SK-N-SH (cell line): ENCODE measurements around the gene SAMD14. TPM values are rescaled to one million over a fixed set of nuclear protein-coding genes. Genes with fewer than 3 reads are reported as not detected.

Experiments used
- CTCF ChIA-PET: fragments of 300-600, 350-600 bp; formaldehyde crosslinking; extraction: SDS; loops from one replicate; lab custom pipeline; 2021; lab: Yijun Ruan, JAX
- POLR2A ChIA-PET: fragments of 350-600 bp; sonication (Branson Sonifier 250); formaldehyde crosslinking; extraction: SDS; loops from one replicate; lab custom pipeline; 2020; ENCODE audit warnings: antibody characterized with exemption, inconsistent platforms; lab: Yijun Ruan, JAX
- DNase-seq: peaks from one replicate; pipeline ENCODE4 v3.0.0; 2012
- H2AFZ ChIP-seq: fragments of 200-600 bp; sonication (generic); 2 replicates; pipeline ENCODE4 v1.8.1; 2016; ENCODE audit warnings: antibody characterized with exemption, mild to moderate bottlenecking, low read depth
- H3F3A ChIP-seq: fragments of 200-600 bp; sonication (generic); replicated peaks from 2 replicates; pipeline ENCODE3; 2016; ENCODE audit warnings: antibody characterized with exemption, mild to moderate bottlenecking; ENCODE audit not compliant: insufficient read depth
- H3K27ac ChIP-seq, 2 experiments: fragments of 200-500 bp in 1 of 2; fragments of 200-600 bp in 1 of 2; sonication (Bioruptor generic) in 1 of 2; sonication (generic), shearing (Covaris generic) in 1 of 2; 2 replicates each; pipeline versions ENCODE4 v1.5.1 to v1.6.1; 2014 to 2016; ENCODE audit warnings: low read depth in 2 of 2, inconsistent platforms in 1 of 2, low read length in 1 of 2, mild to moderate bottlenecking in 1 of 2, mixed read lengths in 1 of 2
- H3K27me3 ChIP-seq: fragments of 200-600 bp; sonication (generic), shearing (Covaris generic); 2 replicates; pipeline ENCODE4 v1.6.1; 2016; ENCODE audit warnings: mixed run types; ENCODE audit not compliant: insufficient read depth
- H3K36me3 ChIP-seq, 2 experiments: fragments of 200-500 bp in 1 of 2; fragments of 200-600 bp in 1 of 2; sonication (Bioruptor generic) in 1 of 2; sonication (generic) in 1 of 2; replicated peaks in 1 of 2; 2 replicates each; pipeline versions ENCODE3 to v1.5.1; 2014 to 2016; ENCODE audit warnings: low read length in 1 of 2, mild to moderate bottlenecking in 1 of 2; ENCODE audit not compliant: insufficient read depth in 2 of 2, control insufficient read depth in 1 of 2
- H3K4me1 ChIP-seq, 2 experiments: fragments of 200-500 bp in 1 of 2; fragments of 200-600 bp in 1 of 2; sonication (Bioruptor generic) in 1 of 2; sonication (generic), shearing (Covaris generic) in 1 of 2; 2 replicates each; pipeline versions ENCODE4 v1.5.1 to v1.6.1; 2014 to 2016; ENCODE audit warnings: low read depth in 1 of 2, low read length in 1 of 2, mixed run types in 1 of 2; ENCODE audit not compliant: insufficient read depth in 2 of 2, control insufficient read depth in 1 of 2
- H3K4me2 ChIP-seq: fragments of 200-600 bp; sonication (generic), shearing (Covaris generic); 2 replicates; pipeline ENCODE4 v1.6.1; 2017; ENCODE audit warnings: mixed run types
- H3K4me3 ChIP-seq, 2 experiments: fragments of 200-500 bp in 1 of 2; fragments of 200-600 bp in 1 of 2; sonication (Bioruptor generic) in 1 of 2; sonication (generic), shearing (Covaris generic) in 1 of 2; 2 replicates each; pipeline versions ENCODE4 v1.5.1 to v1.8.1; 2014 to 2016; ENCODE audit warnings: low read depth in 2 of 2, inconsistent platforms in 1 of 2, low read length in 1 of 2, mild to moderate bottlenecking in 1 of 2, mixed read lengths in 1 of 2, moderate library complexity in 1 of 2
- H3K79me2 ChIP-seq: fragments of 200-600 bp; sonication (generic); 2 replicates; pipeline ENCODE4 v1.8.1; 2017; ENCODE audit warnings: mild to moderate bottlenecking; ENCODE audit not compliant: insufficient read depth
- H3K9ac ChIP-seq: fragments of 200-600 bp; sonication (generic); 2 replicates; pipeline ENCODE4 v1.6.1; 2017; ENCODE audit warnings: mixed run types
- H3K9me2 ChIP-seq: fragments of 200-600 bp; sonication (generic); 2 replicates; pipeline ENCODE4 v1.6.1; 2017; ENCODE audit warnings: mixed run types
- H3K9me3 ChIP-seq: fragments of 200-600 bp; sonication (generic); 2 replicates; pipeline ENCODE4 v1.6.1; 2017; ENCODE audit warnings: mixed run types, mild to moderate bottlenecking, moderate library complexity
- H4K20me1 ChIP-seq: fragments of 200-600 bp; sonication (generic); 2 replicates; pipeline ENCODE4 v1.6.1; 2017; ENCODE audit warnings: mild to moderate bottlenecking, mixed run types; ENCODE audit not compliant: insufficient read depth
- ELF1 ChIP-seq: IDR thresholded peaks from 2 replicates; pipeline ENCODE4 v1.4.0; 2012
- EP300 ChIP-seq, 2 experiments: IDR thresholded peaks; 2 replicates each; pipeline versions ENCODE4 v1.4.0 to v1.6.1; 2012; ENCODE audit warnings: borderline replicate concordance in 1 of 2, low read depth in 1 of 2, low read length in 1 of 2
- EZH2phosphoT487 ChIP-seq: fragments of 200-600 bp; sonication (generic); IDR thresholded peaks from 2 replicates; pipeline ENCODE4 v1.6.1; 2017; ENCODE audit warnings: low read depth, mixed run types, mild to moderate bottlenecking, antibody characterized with exemption, moderate library complexity, borderline replicate concordance
- FOSL2 ChIP-seq: IDR thresholded peaks from 2 replicates; pipeline ENCODE4 v1.4.0; 2012; ENCODE audit warnings: low read depth, mild to moderate bottlenecking, moderate library complexity, borderline replicate concordance
- FOXJ3 ChIP-seq: sonication (generic); formaldehyde crosslinking; IDR thresholded peaks from 2 replicates; pipeline ENCODE4 v1.5.1; 2020; ENCODE audit warnings: mild to moderate bottlenecking, missing genetic modification reagents
- FOXM1 ChIP-seq: IDR thresholded peaks from 2 replicates; pipeline ENCODE4 v1.4.0; 2012; ENCODE audit warnings: low read depth, mild to moderate bottlenecking
- GABPA ChIP-seq: IDR thresholded peaks from 2 replicates; pipeline ENCODE4 v1.4.0; 2012; ENCODE audit warnings: low read depth, mild to moderate bottlenecking
- GATA2 ChIP-seq: sonication (generic); formaldehyde crosslinking; IDR thresholded peaks from 2 replicates; pipeline ENCODE4 v1.5.0; 2020; ENCODE audit warnings: mild to moderate bottlenecking, missing genetic modification reagents
- JUND ChIP-seq: IDR thresholded peaks from 2 replicates; pipeline ENCODE4 v1.4.0; 2012
- MEF2A ChIP-seq: IDR thresholded peaks from 2 replicates; pipeline ENCODE4 v1.4.0; 2012; ENCODE audit warnings: low read depth, borderline replicate concordance
- MXI1 ChIP-seq: IDR thresholded peaks from 2 replicates; pipeline ENCODE4 v1.6.1; 2012; ENCODE audit warnings: mild to moderate bottlenecking, low read depth, low read length, improper control_type of control experiment
- POLR2AphosphoS5 ChIP-seq: IDR thresholded peaks from 2 replicates; pipeline ENCODE4 v1.6.1; 2012; ENCODE audit warnings: low read depth, low read length
- RAD21 ChIP-seq: IDR thresholded peaks from 2 replicates; pipeline ENCODE4 v1.6.1; 2012; ENCODE audit warnings: mild to moderate bottlenecking, low read length
- RCOR1 ChIP-seq: fragments of 150-350 bp; IDR thresholded peaks from 2 replicates; pipeline ENCODE4 v1.6.1; 2017; ENCODE audit warnings: antibody characterized with exemption, low read length
- REST ChIP-seq: IDR thresholded peaks from 2 replicates; pipeline ENCODE4 v1.6.1; 2012; ENCODE audit warnings: mild to moderate bottlenecking, low read depth, low read length, moderate library complexity
- TAF1 ChIP-seq: IDR thresholded peaks from 2 replicates; pipeline ENCODE4 v1.6.1; 2012; ENCODE audit warnings: low read depth, mild to moderate bottlenecking, low read length, moderate library complexity, borderline replicate concordance
- TCF12 ChIP-seq: IDR thresholded peaks from 2 replicates; pipeline ENCODE4 v1.4.0; 2012
- WGBS: methylation state at CpG from one replicate; pipeline ENCODE4 v1.1.6; 2017; ENCODE audit warnings: low lambda C conversion rate; 5-methylcytosine and 5-hydroxymethylcytosine counted together
- polyA plus RNA-seq, 3 experiments: library from polyadenylated mRNA; depleted of rRNA; stranded (reverse); fragments of >200 nt; gene quantifications; 2 replicates each; pipeline ENCODE4 v1.2.3, GENCODE V29; 2012
- TF ChIP-seq, protein P1 (sequence below): IDR thresholded peaks from 2 replicates; pipeline ENCODE4 v1.4.0; 2012; ENCODE audit warnings: low read depth
- TF ChIP-seq, protein P2 (sequence below): IDR thresholded peaks from 2 replicates; pipeline ENCODE4 v1.4.0; 2012; ENCODE audit warnings: low read depth, borderline replicate concordance

Gene SAMD14
- polyA plus RNA-seq, 1 of the 3 experiments (the other 2 are of a cell fraction): 3.4 TPM

GRCh38 chr17:50168319-50168718, 38.4 kb upstream of the SAMD14 start:
- no peak overlapping the region for H3K4me3 ChIP-seq
- H4K20me1 ChIP-seq: no peaks in the 10 kb centered on the region
- no peak for TF ChIP-seq MXI1
- TF ChIP-seq FOXJ3 (CRISPR knock-in tag): no peak
- no peak for TF ChIP-seq FOXM1
- no peak for TF ChIP-seq GATA2
- no peak for TF ChIP-seq FOSL2
- TF ChIP-seq MEF2A: no peak
- TF ChIP-seq REST: no peak
- no peak for TF ChIP-seq TAF1
- no peak for TF ChIP-seq GABPA
- no peak for TF ChIP-seq TCF12
- no peak for TF ChIP-seq RAD21
- TF ChIP-seq EP300 (IDR thresholded peaks at IDR 0.05; ENCODE audit: borderline replicate concordance in 1 of 2, low read depth in 1 of 2, low read length in 1 of 2): no peak
- TF ChIP-seq ELF1: no peak
- TF ChIP-seq JUND: no peak
- TF ChIP-seq EZH2phosphoT487: no peak
- no peak for TF ChIP-seq POLR2AphosphoS5
- TF ChIP-seq, protein P1, sequence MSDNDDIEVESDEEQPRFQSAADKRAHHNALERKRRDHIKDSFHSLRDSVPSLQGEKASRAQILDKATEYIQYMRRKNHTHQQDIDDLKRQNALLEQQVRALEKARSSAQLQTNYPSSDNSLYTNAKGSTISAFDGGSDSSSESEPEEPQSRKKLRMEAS: no peak
- TF ChIP-seq RCOR1: no peak
- TF ChIP-seq, protein P2, sequence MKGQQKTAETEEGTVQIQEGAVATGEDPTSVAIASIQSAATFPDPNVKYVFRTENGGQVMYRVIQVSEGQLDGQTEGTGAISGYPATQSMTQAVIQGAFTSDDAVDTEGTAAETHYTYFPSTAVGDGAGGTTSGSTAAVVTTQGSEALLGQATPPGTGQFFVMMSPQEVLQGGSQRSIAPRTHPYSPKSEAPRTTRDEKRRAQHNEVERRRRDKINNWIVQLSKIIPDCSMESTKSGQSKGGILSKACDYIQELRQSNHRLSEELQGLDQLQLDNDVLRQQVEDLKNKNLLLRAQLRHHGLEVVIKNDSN: no peak
- H3K9me3 ChIP-seq: no peaks in the 10 kb centered on the region
- DNase-seq: no peak
- no peak overlapping the region for H3K27ac ChIP-seq
- H3F3A ChIP-seq: peaks cover 10% of the 10 kb centered on the region
- H3K36me3 ChIP-seq: no peaks in the 10 kb centered on the region
- CTCF ChIA-PET: interaction anchor here (0.6 to 17.0 kb wide), 14 partner anchors 10 to 177 kb away, joined by 3 to 517 read pairs (median 30); partner anchors contain the start of genes COL1A1, PPP1R9B, TMEM92 and XYLT2
- 72% methylated on average over 13 of the region's 13 CpGs for whole genome bisulfite sequencing
- no peak overlapping the region for H3K4me2 ChIP-seq
- H3K9me2 ChIP-seq: no peaks in the 10 kb centered on the region
- H3K4me1 ChIP-seq: peaks cover 5 to 16% of the 10 kb centered on the region in 2 experiments
- POLR2A ChIA-PET: no interaction called here
- H3K9ac ChIP-seq: no peak overlapping the region
- H3K27me3 ChIP-seq: no peaks in the 10 kb centered on the region
- H3K79me2 ChIP-seq: no peaks in the 10 kb centered on the region
- H2AFZ ChIP-seq: no peak overlapping the region
